Esophagus squamous epithelium (tissue), 4 donors: ENCODE measurements around the gene GPATCH4.

Experiments
- CTCF ChIP-seq, 6 experiments: fragments of 450-650 bp in 4 of 6; fragments of 200-600 bp in 2 of 6; sonication (generic) in 2 of 6; IDR thresholded peaks; one replicate each; pipeline ENCODE4 v1.5.1; 2016 to 2019; ENCODE audit warnings: antibody characterized with exemption in 6 of 6, mild to moderate bottlenecking in 4 of 6, moderate library complexity in 4 of 6
- POLR2A ChIP-seq, 4 donors: fragments of 450-650 bp; IDR thresholded peaks; one replicate each; pipeline ENCODE4 v1.6.1; 2017; ENCODE audit warnings: antibody characterized with exemption in 4 of 4, mild to moderate bottlenecking in 4 of 4, moderate library complexity in 3 of 4

- TF ChIP-seq CTCF (IDR thresholded peaks at IDR 0.05) (peak in 2 of 6 experiments; percentile 8 to 49), POLR2A (IDR thresholded peaks at IDR 0.05) (no peak)
Measured at GRCh38 chr1:156599811-156600210, 1.5 kb downstream of the GPATCH4 start.
